NAMALWA (cell line): ENCODE results near the gene RAB11B.
"Not testable (repeated sequence)": the region's sequence is repeated elsewhere in the genome, so short reads cannot be mapped to it uniquely, and the experiment has no call there.

Experiments
- DNase-seq: peaks from one replicate; pipeline ENCODE4 v3.0.0-alpha.2; 2015; ENCODE audit warnings: low spot score

RAB11B gene

DNA sequence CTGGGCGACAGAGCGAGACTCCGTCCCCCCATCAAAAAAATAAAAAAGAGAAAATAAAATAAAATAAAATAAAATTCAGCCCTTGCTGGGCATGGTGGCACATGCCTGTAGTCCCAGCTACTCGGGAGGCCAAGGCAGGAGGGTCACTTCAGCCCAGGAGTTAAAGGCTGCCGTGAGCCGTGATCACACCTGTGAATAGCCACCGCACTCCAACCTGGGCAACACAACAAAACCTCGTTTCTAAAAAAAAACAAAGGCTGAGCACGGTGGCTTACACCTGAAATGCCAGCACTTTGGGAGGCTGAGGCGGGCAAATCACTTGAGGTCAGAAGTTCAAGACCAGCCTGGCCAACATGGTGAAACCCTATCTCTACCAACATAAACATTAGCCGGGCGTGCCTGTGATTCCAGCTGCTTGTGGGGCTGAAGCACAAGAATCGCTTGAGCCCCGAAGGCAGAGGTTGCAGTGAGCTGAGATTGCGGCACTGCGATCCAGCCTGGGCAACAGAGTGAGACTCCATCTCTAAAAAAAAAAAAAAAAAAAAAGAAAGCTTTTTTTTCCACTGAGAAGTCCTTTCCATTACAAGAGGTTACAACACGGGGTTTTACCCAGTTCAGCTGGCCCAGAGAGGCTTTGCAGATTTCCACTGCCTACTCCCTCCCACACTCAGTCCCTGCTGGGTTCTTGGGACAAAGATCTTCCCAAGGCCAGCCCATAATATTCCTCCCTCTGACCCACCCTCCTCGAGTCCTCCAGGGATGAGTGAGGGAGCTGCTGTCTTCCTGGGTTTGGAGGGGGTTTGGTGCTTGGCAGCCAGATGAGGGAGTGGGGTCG lies 19.8 kb upstream of the RAB11B start:
- DNase-seq, result no peak

GRCh38 chr19:8371011-8371804 lies 19.0 kb upstream of the RAB11B start:
- DNase-seq, result no peak

GRCh38 chr19:8373867-8374813 lies 16.0 kb upstream of the RAB11B start:
- no peak for DNase-seq

- DNase-seq, result not testable (repeated sequence)
Measured at GRCh38 chr19:8375766-8376165, 14.4 kb upstream of the RAB11B start.

DNA sequence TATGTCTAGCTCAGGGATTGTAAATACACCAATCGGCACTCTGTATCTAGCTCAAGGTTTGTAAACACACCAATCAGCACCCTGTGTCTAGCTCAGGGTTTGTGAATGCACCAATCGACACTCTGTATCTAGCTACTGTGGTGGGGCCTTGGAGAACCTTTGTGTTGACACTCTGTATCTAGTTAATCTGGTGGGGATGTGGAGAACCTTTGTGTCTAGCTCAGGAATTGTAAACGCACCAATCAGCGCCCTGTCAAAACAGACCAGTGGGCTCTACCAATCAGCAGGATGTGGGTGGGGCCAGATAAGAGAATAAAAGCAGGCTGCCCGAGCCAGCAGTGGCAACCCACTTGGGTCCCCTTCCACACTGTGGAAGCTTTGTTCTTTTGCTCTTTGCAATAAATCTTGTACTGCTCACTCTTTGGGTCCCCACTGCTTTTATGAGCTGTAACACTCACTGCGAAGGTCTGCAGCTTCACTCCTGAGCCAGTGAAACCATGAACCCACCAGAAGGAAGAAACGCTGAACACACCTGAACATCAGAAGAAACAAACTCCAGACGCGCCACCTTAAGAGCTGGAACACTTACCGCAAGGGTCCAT lies 13.7 kb upstream of the RAB11B start:
- not testable (repeated sequence) for DNase-seq

DNA sequence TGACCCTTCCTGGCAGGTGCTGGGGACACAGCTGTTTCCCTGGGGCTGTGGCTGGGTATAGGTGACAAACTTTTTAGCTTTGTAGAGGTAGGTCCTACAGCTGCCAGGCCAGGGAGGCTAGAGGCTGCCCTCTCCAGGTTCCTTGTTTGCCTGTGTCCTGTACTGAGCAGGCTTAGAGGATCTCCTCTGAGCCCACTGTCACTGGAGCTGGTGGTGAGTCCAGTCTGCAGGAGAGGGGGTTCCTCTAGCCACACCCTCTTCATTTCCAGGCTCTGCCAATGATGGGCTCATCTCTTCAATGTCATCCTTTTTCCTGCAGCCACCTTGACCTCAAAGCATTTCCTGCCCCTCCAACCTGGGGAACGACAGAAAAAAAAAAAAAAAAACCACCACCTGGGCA lies 12.6 kb upstream of the RAB11B start:
- DNase-seq, result no peak

DNA sequence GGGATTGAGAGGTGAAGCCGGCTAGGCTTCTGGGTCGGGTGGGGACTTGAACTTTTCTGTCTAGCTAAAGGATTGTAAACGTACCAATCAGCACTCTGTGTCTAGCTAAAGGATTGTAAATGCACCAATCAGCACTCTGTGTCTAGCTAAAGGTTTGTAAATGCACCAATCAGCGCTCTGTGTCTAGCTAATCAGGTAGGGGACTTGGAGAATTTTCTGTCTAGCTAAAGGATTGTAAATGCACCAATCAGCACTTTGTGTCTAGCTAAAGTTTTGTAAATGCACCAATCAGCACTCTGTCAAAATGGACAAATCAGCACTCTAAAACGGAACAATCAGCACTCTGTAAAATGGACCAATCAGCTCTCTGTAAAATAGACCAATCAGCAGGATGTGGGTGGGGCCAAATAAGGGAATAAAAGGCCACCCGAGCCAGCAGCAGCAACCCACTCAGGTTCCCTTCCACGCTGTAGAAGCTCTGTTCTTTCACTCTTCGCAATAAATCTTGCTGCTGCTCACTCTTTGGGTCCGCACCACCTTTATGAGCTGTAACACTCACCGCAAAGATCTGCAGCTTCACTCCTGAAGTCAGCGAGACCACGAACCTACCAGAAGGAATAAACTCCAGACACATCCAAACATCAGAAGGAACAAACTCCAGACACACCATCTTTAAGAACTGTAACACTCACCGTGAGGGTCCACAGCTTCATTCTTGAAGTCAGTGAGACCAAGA lies 10.8 kb upstream of the RAB11B start:
- DNase-seq, result not testable (repeated sequence)

- not testable (repeated sequence) for DNase-seq
Measured at GRCh38 chr19:8384569-8384968, 5.6 kb upstream of the RAB11B start.

DNA sequence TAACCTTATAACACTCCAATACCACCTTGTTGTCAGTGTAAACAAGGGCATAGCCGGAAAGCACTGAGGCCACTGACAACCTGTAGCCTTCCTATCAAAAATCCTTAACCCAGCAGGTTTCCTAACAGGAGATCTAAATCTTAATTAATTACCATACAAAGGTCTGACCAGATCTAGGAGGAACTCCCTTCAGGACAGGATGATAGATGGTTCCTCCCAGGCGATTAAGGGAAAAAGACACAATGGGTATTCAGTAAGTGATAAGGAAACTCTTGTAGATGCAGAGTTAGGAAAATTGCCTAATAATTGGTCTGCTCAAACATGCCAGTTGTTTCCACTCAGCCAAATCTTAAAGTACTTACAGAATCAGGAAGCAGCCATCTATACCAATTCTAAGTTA lies 5.1 kb upstream of the RAB11B start:
- not testable (repeated sequence) for DNase-seq

GRCh38 chr19:8385566-8385965 lies 4.6 kb upstream of the RAB11B start:
- not testable (repeated sequence) for DNase-seq

DNA sequence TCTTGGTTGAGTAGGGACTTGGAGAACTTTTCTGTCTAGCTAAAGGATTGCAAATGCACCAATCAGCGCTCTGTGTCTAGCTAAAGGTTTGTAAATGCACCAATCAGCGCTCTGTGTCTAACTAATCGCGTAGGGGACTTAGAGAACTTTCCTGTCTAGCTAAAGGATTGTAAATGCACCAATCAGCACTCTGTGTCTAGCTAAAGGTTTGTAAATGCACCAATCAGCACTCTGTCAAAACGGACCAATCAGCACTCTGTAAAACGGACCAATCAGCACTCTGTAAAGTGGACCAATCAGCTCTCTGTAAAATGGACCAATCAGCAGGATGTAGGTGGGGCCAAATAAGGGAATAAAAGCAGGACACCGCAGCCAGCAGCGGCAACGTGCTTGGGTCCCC lies 3.7 kb upstream of the RAB11B start:
- not testable (repeated sequence) for DNase-seq

DNA sequence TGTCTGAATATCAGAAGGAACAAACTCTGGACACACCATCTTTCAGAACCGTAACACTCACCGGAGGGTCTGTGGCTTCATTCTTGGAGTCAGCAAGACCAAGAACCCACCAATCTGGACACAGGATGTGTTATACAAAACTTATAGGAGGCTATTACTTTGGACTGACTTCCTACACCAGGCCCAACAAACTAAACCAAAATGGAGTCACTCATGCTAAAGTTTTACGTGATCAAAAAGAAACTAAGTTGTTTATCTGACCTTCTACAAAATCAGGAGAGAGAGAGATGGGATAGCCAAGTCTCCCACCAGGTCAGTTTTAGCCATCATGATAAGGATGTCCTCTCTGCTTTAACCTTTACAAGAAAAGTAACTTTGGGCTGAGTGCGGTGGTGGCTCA lies 3.2 kb upstream of the RAB11B start:
- DNase-seq, result no peak

DNA sequence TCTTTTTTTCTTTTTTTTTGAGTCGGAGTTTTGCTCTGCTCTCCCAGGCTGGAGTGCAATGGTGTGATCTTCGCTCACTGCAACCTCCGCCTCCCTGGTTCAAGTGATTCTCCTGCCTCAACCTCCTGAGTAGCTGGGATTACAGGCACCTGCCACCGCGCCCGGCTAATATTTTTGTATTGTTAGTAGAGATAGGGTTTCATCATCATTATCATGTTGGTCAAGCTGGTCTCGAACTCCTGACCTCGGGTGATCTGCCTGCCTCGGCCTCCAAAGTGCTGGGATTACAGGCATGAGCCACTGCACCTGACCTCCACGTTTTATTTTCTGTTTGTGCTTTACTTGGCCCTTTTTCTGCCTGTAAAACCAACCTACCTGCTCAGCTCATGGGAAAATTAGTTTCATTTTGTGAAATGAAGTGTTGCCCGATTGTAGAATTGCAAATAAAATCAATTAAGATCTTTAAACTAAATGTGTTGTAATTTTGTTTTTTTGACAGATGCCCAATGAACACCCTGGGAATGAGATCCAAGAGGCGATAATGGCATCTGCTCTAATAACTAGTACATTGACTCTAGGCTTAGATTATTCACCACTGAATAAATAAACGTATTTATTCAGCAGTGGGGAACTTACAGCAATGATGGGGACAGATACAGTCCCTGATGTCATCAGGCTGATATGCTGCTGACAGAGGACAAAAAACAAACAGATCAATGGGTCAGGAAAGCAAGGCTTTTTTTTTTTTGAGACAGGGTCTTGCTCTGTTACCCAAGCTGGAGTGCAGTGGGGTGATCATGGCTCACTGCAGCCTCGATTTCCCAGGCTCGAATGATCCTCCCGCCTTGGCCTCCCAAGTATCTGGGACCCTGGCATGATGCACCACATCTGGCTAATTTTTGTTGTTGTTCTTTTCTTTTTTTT lies 2.2 kb upstream of the RAB11B start:
- no peak for DNase-seq

- DNase-seq, result no peak
Measured at GRCh38 chr19:8388612-8388958, 1.6 kb upstream of the RAB11B start.

- DNase-seq, result peak; percentile 92
Measured at GRCh38 chr19:8390617-8390981, 439 bp downstream of the RAB11B start.

- DNase-seq, result no peak
Measured at GRCh38 chr19:8391198-8392016, 1.2 kb downstream of the RAB11B start.

DNA sequence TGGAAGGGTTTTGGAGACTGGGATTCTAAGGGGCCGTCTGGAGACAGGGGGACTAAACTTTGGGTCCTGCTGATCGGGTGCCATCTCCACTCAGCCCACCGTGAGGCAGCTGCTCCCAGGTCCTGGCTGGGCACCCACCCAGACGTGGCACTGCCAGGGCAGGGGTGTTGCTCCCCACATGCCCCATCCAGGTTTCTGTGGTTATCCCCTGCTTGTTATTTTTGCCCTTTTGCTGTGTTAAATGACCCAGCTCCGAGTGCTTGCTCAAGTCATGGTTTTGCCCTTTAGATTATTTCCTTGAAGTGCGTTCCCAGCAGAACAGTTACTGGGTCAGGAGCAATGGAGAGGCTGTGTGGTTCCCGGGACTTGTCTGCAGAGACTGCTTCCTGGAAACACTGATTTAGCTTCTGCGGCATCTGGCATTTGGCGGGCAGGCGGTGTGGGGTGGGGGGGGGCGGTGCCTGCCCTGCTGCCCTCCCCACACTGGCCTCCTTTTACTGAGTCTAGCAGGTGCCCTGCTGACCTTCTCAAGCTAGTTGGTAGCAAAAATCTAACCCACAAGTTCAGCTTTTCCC lies 1.9 kb downstream of the RAB11B start:
- DNase-seq, result no peak

DNA sequence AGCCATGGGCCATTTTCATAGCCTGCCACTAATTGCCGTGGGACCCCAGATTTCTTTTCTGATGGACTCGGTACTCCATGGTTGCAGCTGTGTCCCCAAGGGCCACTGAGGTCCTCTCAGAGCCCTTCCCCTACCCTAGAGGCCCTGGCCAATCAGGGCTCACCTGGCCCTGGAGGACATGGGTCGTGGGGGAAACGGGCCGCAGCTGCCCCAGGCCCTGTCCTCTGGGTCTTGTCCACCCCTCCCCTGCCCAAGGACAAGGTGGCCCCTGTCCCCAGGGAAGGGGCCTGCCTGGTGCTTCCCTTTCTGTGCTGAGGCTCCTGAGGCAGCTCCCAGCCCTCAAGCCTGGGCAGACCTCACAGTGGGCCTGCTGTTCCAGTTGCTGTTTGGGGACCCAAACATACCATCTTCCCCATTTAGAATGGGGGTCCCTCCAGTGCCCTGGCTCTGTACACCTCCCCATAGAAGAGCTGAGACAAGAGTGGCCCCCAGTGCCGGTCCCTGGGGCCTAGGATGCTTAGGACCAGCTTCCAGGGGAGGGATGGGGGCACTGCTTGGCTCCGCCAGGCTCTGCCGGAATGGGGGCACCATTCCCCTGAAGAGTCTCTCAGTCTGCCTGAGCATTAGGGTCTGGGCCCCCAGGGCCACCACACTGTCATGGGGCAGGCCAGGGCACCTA lies 3.2 kb downstream of the RAB11B start:
- no peak for DNase-seq
